K562 (cell line): Measurements from ENCODE around the gene KCNK4. TPM values are rescaled to one million over a fixed set of nuclear protein-coding genes. Genes with fewer than 3 reads are reported as not detected.
A peak's percentile ranks its signal among the peaks of the same experiment; 100 is the strongest.

Experiments used
- BDP1 ChIP-seq: IDR thresholded peaks from 3 replicates; pipeline ENCODE4 v1.6.1; 2011; ENCODE audit not compliant: insufficient read length, insufficient read depth
- BRF1 ChIP-seq: IDR thresholded peaks from 3 replicates; pipeline ENCODE4 v1.6.1; 2011; ENCODE audit warnings: borderline replicate concordance, mild to moderate bottlenecking; ENCODE audit not compliant: insufficient read length; ENCODE audit errors: extremely low read depth
- FOSL1 ChIP-seq: fragments of 200-800 bp; sonication (Bioruptor generic); conservative IDR thresholded peaks from 2 replicates; pipeline ENCODE4 v1.6.1; 2016; ENCODE audit warnings: missing genetic modification characterization, missing compliant biosample characterization
- GABPA ChIP-seq: fragments of 200-800 bp; sonication (Bioruptor generic); conservative IDR thresholded peaks from 2 replicates; pipeline ENCODE4 v1.6.1; 2016; ENCODE audit warnings: low read depth, missing genetic modification characterization, missing compliant biosample characterization
- KAT8 ChIP-seq: fragments of 450-650 bp; IDR thresholded peaks from 2 replicates; pipeline ENCODE4 v1.6.1; 2016; ENCODE audit warnings: low read depth, mild to moderate bottlenecking
- KDM5B ChIP-seq: fragments of 200-600 bp; sonication (generic); IDR thresholded peaks from 2 replicates; pipeline ENCODE4 v1.6.1; 2012; ENCODE audit warnings: low read depth, mild to moderate bottlenecking, moderate library complexity, low read length, control low read depth, inconsistent platforms; ENCODE audit not compliant: insufficient replicate concordance
- KLF16 ChIP-seq: IDR thresholded peaks from 2 replicates; pipeline ENCODE4 v1.6.1; 2016; ENCODE audit warnings: antibody characterized with exemption
- NELFE ChIP-seq: IDR thresholded peaks from 2 replicates; pipeline ENCODE4 v1.6.1; 2011; ENCODE audit warnings: mild to moderate bottlenecking; ENCODE audit not compliant: insufficient read depth, insufficient read length
- PTBP1 ChIP-seq: fragments of 200-400 bp; formaldehyde crosslinking; IDR thresholded peaks from 2 replicates; pipeline ENCODE4 v1.6.1; 2017; ENCODE audit warnings: low read depth, low read length
- RB1 ChIP-seq: fragments of 450-650 bp; IDR thresholded peaks from 2 replicates; pipeline ENCODE4 v1.6.1; 2017; ENCODE audit warnings: low read depth, mild to moderate bottlenecking
- RBM22 ChIP-seq: fragments of 200-400 bp; formaldehyde crosslinking; IDR thresholded peaks from 2 replicates; pipeline ENCODE4 v1.6.1; 2018; ENCODE audit warnings: low read length, low read depth; ENCODE audit not compliant: poor library complexity, severe bottlenecking
- TAF15 ChIP-seq: fragments of 200-400 bp; formaldehyde crosslinking; IDR thresholded peaks from 2 replicates; pipeline ENCODE4 v1.6.1; 2017; ENCODE audit warnings: mild to moderate bottlenecking, low read depth, low read length, moderate library complexity
- TCF3 ChIP-seq: sonication (generic); formaldehyde crosslinking; IDR thresholded peaks from 2 replicates; pipeline ENCODE4 v1.4.0; 2020; ENCODE audit warnings: mild to moderate bottlenecking, missing genetic modification reagents
- U2AF1 ChIP-seq: fragments of 200-400 bp; formaldehyde crosslinking; optimal IDR thresholded peaks from 2 replicates; pipeline ENCODE3; 2017; ENCODE audit warnings: mild to moderate bottlenecking, low read depth, low read length, moderate library complexity
- YBX1 ChIP-seq: fragments of 450-650 bp; IDR thresholded peaks from 2 replicates; pipeline ENCODE4 v1.7.1; 2016; ENCODE audit warnings: mild to moderate bottlenecking
- ZNF143 ChIP-seq: sonication (generic); formaldehyde crosslinking; IDR thresholded peaks from 2 replicates; pipeline ENCODE4 v1.9.0; 2022; ENCODE audit warnings: mild to moderate bottlenecking, missing genetic modification reagents
- ZNF347 ChIP-seq: fragments of 450-650 bp; formaldehyde crosslinking; IDR thresholded peaks from 2 replicates; pipeline ENCODE4 v1.4.0; 2020; ENCODE audit warnings: low read depth, mild to moderate bottlenecking, moderate library complexity
- polyA plus RNA-seq, 8 experiments: library from polyadenylated mRNA; depleted of rRNA in 4 of 8; stranded (reverse) in 5 of 8; unstranded in 3 of 8; fragments of >200 nt; fragmentation: Nextera tagmentation in 2 of 8; fragmentation: Illumina TruSeq in 1 of 8; extraction: Ambion mirVana in 2 of 8; extraction: Trizol in 1 of 8; gene quantifications; 2 replicates each; pipeline versions ENCODE4 v1.2.1 to v1.2.3, GENCODE V29; 2011 to 2014; ENCODE audit warnings: inconsistent platforms in 1 of 8, missing spikeins in 1 of 8
- total RNA-seq, 7 experiments: library from RNA; depleted of rRNA in 6 of 7; stranded (reverse); fragments of >200 nt in 6 of 7; fragmentation: Illumina TruSeq in 2 of 7; extraction: Trizol in 2 of 7; gene quantifications; 2 replicates each; pipeline versions ENCODE4 v1.2.1 to v1.2.3, GENCODE V29; 2011 to 2021; ENCODE audit warnings: low replicate concordance in 1 of 7
- TF ChIP-seq, protein P1 (sequence below): IDR thresholded peaks from 2 replicates; pipeline ENCODE4 v1.6.1; 2011; ENCODE audit not compliant: insufficient read length; ENCODE audit errors: extremely low read depth
- TF ChIP-seq, protein P2 (sequence below): fragments of 450-650 bp; IDR thresholded peaks from 2 replicates; pipeline ENCODE4 v1.6.1; 2014; ENCODE audit warnings: low read depth, mild to moderate bottlenecking, moderate library complexity, borderline replicate concordance
- TF ChIP-seq, protein P3 (sequence below): sonication (generic); formaldehyde crosslinking; IDR thresholded peaks from 2 replicates; pipeline ENCODE4 v1.8.0; 2022; ENCODE audit warnings: missing genetic modification reagents, mild to moderate bottlenecking, borderline replicate concordance
- TF ChIP-seq, protein P4 (sequence below): sonication (generic); formaldehyde crosslinking; IDR thresholded peaks from 2 replicates; pipeline ENCODE4 v1.8.0; 2022; ENCODE audit warnings: mild to moderate bottlenecking, missing genetic modification reagents
- TF ChIP-seq, protein P5 (sequence below): IDR thresholded peaks from 2 replicates; pipeline ENCODE4 v1.6.1; 2014; ENCODE audit warnings: antibody characterized with exemption

KCNK4 gene
- total and polyA plus RNA-seq, 9 of the 15 experiments (the other 6 are each of a cell fraction or from before 2014, with no cell fraction given) = not detected

DNA sequence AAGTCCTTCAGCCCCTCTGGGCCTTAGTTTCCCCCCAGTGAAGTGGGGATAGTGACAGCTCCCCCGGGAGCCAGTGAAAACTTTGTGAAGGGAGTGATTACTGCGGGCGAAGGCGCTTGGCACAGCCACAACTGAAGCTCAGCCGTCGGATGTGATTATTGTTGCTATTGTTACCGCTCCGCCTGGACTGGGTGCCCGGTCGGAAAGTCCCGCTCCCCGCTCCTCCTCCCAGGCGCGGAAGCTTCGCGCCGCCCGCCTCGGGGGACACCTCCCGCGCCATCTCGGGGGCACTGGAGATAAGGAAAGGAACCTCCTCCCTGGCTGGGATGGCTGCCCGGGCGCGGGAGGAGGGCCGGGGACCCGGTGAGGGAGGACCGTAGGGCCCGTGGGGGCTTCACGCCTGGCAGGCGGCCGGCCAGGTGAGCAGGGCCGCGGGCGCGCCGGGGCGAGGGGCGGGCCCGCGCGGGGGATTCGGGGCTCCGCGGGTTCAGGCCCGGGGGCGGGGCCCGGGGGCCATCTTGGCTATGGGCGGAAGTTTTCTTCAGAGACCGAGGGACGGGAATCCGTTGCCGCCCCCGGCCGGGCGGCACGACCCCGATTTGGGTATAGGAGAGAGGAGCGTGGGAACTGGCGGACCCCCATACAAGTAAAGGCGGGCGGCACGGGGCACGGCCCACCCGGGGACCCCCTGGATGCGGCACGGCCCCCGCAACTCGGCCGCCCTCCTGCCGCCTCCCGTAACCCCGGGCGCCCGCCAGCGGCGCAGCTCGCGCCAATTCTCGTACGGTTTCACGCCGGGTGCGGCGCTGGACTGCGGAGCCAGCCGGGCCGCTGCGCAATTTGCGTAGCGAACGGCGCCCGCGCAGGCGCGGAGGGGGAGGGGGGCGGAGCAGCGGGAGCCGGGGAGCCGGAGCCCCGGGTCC, 5.9 kb upstream of the KCNK4 start, which contains the start of gene GPR137 (continued):
- TF ChIP-seq, protein P1, sequence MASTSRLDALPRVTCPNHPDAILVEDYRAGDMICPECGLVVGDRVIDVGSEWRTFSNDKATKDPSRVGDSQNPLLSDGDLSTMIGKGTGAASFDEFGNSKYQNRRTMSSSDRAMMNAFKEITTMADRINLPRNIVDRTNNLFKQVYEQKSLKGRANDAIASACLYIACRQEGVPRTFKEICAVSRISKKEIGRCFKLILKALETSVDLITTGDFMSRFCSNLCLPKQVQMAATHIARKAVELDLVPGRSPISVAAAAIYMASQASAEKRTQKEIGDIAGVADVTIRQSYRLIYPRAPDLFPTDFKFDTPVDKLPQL = peak; percentile 97
- no peak for TF ChIP-seq RBM22
- no peak for TF ChIP-seq YBX1
- no peak for TF ChIP-seq ZNF347
- TF ChIP-seq GABPA = peak; percentile 85
- TF ChIP-seq BRF1 = no peak
- no peak for TF ChIP-seq KLF16
- TF ChIP-seq, protein P2, sequence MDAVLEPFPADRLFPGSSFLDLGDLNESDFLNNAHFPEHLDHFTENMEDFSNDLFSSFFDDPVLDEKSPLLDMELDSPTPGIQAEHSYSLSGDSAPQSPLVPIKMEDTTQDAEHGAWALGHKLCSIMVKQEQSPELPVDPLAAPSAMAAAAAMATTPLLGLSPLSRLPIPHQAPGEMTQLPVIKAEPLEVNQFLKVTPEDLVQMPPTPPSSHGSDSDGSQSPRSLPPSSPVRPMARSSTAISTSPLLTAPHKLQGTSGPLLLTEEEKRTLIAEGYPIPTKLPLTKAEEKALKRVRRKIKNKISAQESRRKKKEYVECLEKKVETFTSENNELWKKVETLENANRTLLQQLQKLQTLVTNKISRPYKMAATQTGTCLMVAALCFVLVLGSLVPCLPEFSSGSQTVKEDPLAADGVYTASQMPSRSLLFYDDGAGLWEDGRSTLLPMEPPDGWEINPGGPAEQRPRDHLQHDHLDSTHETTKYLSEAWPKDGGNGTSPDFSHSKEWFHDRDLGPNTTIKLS = no peak
- TF ChIP-seq BDP1 = no peak
- no peak for TF ChIP-seq KAT8
- peak; percentile 96 for TF ChIP-seq PTBP1
- TF ChIP-seq ZNF143 (CRISPR knock-in tag) = no peak
- TF ChIP-seq KDM5B = no peak
- 0 out of 2 replicates have a peak, but pooled peaks have one; percentile 14 for TF ChIP-seq TCF3
- peak; percentile 75 for TF ChIP-seq RB1
- TF ChIP-seq FOSL1 (tag) = peak; percentile 46
- TF ChIP-seq U2AF1 = no peak
- TF ChIP-seq, protein P3, sequence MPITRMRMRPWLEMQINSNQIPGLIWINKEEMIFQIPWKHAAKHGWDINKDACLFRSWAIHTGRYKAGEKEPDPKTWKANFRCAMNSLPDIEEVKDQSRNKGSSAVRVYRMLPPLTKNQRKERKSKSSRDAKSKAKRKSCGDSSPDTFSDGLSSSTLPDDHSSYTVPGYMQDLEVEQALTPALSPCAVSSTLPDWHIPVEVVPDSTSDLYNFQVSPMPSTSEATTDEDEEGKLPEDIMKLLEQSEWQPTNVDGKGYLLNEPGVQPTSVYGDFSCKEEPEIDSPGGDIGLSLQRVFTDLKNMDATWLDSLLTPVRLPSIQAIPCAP (CRISPR knock-in tag) = no peak
- TF ChIP-seq TAF15 = peak; percentile 99; the same call in 1 of the 2 replicates
- no peak for TF ChIP-seq NELFE
- TF ChIP-seq, protein P4, sequence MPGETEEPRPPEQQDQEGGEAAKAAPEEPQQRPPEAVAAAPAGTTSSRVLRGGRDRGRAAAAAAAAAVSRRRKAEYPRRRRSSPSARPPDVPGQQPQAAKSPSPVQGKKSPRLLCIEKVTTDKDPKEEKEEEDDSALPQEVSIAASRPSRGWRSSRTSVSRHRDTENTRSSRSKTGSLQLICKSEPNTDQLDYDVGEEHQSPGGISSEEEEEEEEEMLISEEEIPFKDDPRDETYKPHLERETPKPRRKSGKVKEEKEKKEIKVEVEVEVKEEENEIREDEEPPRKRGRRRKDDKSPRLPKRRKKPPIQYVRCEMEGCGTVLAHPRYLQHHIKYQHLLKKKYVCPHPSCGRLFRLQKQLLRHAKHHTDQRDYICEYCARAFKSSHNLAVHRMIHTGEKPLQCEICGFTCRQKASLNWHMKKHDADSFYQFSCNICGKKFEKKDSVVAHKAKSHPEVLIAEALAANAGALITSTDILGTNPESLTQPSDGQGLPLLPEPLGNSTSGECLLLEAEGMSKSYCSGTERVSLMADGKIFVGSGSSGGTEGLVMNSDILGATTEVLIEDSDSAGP (CRISPR knock-in tag) = no peak
- TF ChIP-seq, protein P5, sequence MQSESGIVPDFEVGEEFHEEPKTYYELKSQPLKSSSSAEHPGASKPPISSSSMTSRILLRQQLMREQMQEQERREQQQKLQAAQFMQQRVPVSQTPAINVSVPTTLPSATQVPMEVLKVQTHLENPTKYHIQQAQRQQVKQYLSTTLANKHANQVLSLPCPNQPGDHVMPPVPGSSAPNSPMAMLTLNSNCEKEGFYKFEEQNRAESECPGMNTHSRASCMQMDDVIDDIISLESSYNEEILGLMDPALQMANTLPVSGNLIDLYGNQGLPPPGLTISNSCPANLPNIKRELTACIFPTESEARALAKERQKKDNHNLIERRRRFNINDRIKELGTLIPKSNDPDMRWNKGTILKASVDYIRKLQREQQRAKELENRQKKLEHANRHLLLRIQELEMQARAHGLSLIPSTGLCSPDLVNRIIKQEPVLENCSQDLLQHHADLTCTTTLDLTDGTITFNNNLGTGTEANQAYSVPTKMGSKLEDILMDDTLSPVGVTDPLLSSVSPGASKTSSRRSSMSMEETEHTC = no peak
